Measurements from ENCODE around the gene TCTN2. TPM values are rescaled to one million over a fixed set of nuclear protein-coding genes. Genes with fewer than 3 reads are reported as not detected.

The TCTN2 gene
- total and polyA plus RNA-seq, 2 of the 4 experiments (the other 2 are of a cell fraction): 8.4 to 13.6 TPM

GRCh38 chr12:123686636-123687190 lies 15.8 kb downstream of the TCTN2 start:
- no peaks in the 10 kb centered on the region for H3K79me1 ChIP-seq (ENCODE audit: low read depth in 1 of 2, low read length in 2 of 2)
- H2AFZ ChIP-seq (replicated peaks; ENCODE audit: low read length, poor library complexity): no peak overlapping the region
- ATAC-seq (ENCODE audit: low read depth) (no peak), DNase-seq (no peak)
- H2AK5ac ChIP-seq (ENCODE audit: low read depth, low read length): no peak overlapping the region
- no peak overlapping the region for H4K8ac ChIP-seq (ENCODE audit: low read depth in 2 of 2, low read length in 2 of 2)
- 96% methylated on average over 5 of the region's 18 CpGs; no CpG with 5 or more reads in 1 of the 2 experiments for WGBS, 2 experiments (ENCODE audit: extremely low coverage in 2 of 2, insufficient read length in 1 of 2)
- no peak overlapping the region for H3K4ac ChIP-seq (ENCODE audit: low read depth, low read length)
- H2AK9ac ChIP-seq (replicated peaks; ENCODE audit: low read depth, low read length, poor library complexity): no peak overlapping the region
- BruUV-seq (replicated peaks): no TSS peak
- H2BK20ac ChIP-seq (ENCODE audit: low read depth, low read length): no peak overlapping the region
- H3K4me1 ChIP-seq (ENCODE audit: control insufficient read depth, insufficient read depth, low read length): no peaks in the 10 kb centered on the region
- no peak overlapping the region for H3K4me3 ChIP-seq (ENCODE audit: insufficient read depth, low read depth, low read length)
- no peak overlapping the region for H3K14ac ChIP-seq (replicated peaks; ENCODE audit: low read depth, low read length)
- no peak overlapping the region for H3K56ac ChIP-seq (ENCODE audit: extremely low read depth, insufficient read depth, low read length)
- no peak overlapping the region for H2BK120ac ChIP-seq (ENCODE audit: low read depth, low read length)
- dilution Hi-C loops (cut with HindIII; ENCODE audit: low sequenced_read_pairs, unreplicated experiment): no loop called here
- POLR2A ChIA-PET (ENCODE audit: unreplicated experiment): interaction anchor here (0.7 kb wide), 1 partner anchor 41 kb away, joined by 4 read pairs; no protein-coding TSS in a partner anchor
- in situ Hi-C loops (cut with MboI; ENCODE audit: low sequenced_read_pairs): no loop called here
- H2BK15ac ChIP-seq (ENCODE audit: low read depth, low read length): no peak overlapping the region
- intact Hi-C loops (cut with micrococcal nuclease): no loop called here
- H3K4me2 ChIP-seq (ENCODE audit: low read depth, low read length): no peak overlapping the region
- peaks cover 11% of the 10 kb centered on the region for H3K36me3 ChIP-seq (ENCODE audit: control insufficient read depth, insufficient read depth, low read length)
- no peak overlapping the region for H3K18ac ChIP-seq (ENCODE audit: low read depth, low read length)
- H3K27me3 ChIP-seq (ENCODE audit: control insufficient read depth, insufficient read depth, low read length): no peaks in the 10 kb centered on the region
- no peak overlapping the region for H2BK5ac ChIP-seq (ENCODE audit: low read depth, low read length, poor library complexity, severe bottlenecking)
- H3K27ac ChIP-seq (ENCODE audit: insufficient read depth, low read length): no peak overlapping the region
- CTCF ChIA-PET: no interaction called here
- no peak overlapping the region for H3K9ac ChIP-seq (ENCODE audit: low read depth, low read length)
- no peaks in the 10 kb centered on the region for H3K9me3 ChIP-seq (ENCODE audit: control insufficient read depth, insufficient read depth, low read length)
- no peak overlapping the region for H4K91ac ChIP-seq (ENCODE audit: insufficient read depth, low read depth, low read length)
- no peaks in the 10 kb centered on the region for H4K20me1 ChIP-seq (ENCODE audit: insufficient read depth, low read length)
- no peak overlapping the region for H4K5ac ChIP-seq (ENCODE audit: low read depth, low read length)
- no peak overlapping the region for H3K23ac ChIP-seq (ENCODE audit: low read depth, low read length)
- TF ChIP-seq MAZ (IDR thresholded peaks at IDR 0.05; ENCODE audit: borderline replicate concordance, low read depth, low read length): no peak
- no peak for TF ChIP-seq CHD1 (IDR thresholded peaks at IDR 0.05; ENCODE audit: low read depth, low read length)
- TF ChIP-seq BHLHE40 (IDR thresholded peaks at IDR 0.05; ENCODE audit: low read depth, low read length): no peak
- TF ChIP-seq CEBPB (IDR thresholded peaks at IDR 0.05; ENCODE audit: low read depth, low read length): no peak
- TF ChIP-seq MXI1 (IDR thresholded peaks at IDR 0.05; ENCODE audit: borderline replicate concordance, low read depth, low read length): no peak
- H3K9me1 ChIP-seq (ENCODE audit: insufficient read depth, low read length): no peaks in the 10 kb centered on the region; the same call in 1 of the 2 replicates

Data from IMR-90 (cell line).